ENCODE data around the gene ZMIZ1.

- no peak for TF ChIP-seq CTCF (tag by site-specific recombination; IDR thresholded peaks at IDR 0.05)
- no peak for TF ChIP-seq ZNF350 (tag by site-specific recombination; IDR thresholded peaks at IDR 0.05)
- TF ChIP-seq ZNF692 (tag by site-specific recombination; IDR thresholded peaks at IDR 0.05) = no peak
Observed at GRCh38 chr10:79310911-79311573, 242.3 kb downstream of the ZMIZ1 start.

Measured in HEK293 (cell line).